Measurements from ENCODE around the gene STOML1.

DNA sequence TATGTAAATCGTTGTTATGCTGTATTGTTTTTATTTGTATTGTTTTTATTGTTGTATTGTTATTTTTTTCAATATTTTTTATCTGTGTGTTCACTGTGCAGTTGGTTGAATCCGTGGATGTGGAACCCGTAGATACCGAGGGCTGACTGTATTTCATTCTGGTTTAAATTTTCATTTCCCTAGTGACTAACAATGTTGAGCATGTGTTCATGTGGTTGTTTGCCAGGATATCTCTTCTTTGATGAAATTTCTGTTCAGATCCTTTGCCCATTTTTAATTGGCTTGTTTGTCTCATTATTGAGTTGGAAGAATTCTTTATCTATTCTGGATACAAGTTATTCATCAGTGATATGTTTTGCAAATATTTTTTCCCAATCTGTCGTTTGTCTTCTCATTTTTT, 29.7 kb downstream of the STOML1 start:
- TF ChIP-seq, protein P1, sequence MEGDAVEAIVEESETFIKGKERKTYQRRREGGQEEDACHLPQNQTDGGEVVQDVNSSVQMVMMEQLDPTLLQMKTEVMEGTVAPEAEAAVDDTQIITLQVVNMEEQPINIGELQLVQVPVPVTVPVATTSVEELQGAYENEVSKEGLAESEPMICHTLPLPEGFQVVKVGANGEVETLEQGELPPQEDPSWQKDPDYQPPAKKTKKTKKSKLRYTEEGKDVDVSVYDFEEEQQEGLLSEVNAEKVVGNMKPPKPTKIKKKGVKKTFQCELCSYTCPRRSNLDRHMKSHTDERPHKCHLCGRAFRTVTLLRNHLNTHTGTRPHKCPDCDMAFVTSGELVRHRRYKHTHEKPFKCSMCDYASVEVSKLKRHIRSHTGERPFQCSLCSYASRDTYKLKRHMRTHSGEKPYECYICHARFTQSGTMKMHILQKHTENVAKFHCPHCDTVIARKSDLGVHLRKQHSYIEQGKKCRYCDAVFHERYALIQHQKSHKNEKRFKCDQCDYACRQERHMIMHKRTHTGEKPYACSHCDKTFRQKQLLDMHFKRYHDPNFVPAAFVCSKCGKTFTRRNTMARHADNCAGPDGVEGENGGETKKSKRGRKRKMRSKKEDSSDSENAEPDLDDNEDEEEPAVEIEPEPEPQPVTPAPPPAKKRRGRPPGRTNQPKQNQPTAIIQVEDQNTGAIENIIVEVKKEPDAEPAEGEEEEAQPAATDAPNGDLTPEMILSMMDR (IDR thresholded peaks at IDR 0.05 in 2 of 3, conservative IDR thresholded peaks at IDR 0.05 in 1 of 3; ENCODE audit: insufficient read depth in 2 of 3, low read depth in 1 of 3, low read length in 3 of 3): no peak
- TF ChIP-seq ARNT (IDR thresholded peaks at IDR 0.05): no peak
- no peak for TF ChIP-seq PHB (CRISPR knock-in tag; IDR thresholded peaks at IDR 0.05)
- TF ChIP-seq POLR2A (conservative IDR thresholded peaks at IDR 0.05): no peak
- TF ChIP-seq SIN3B (IDR thresholded peaks at IDR 0.05; ENCODE audit: low read depth): no peak
- TF ChIP-seq EP300 (IDR thresholded peaks at IDR 0.05; ENCODE audit: low read length): no peak
- TF ChIP-seq NFYB (IDR thresholded peaks at IDR 0.05; ENCODE audit: extremely low read depth, insufficient read length): no peak
- no peak for TF ChIP-seq ZNF121 (CRISPR knock-in tag; conservative IDR thresholded peaks at IDR 0.05)
- TF ChIP-seq, protein P2, sequence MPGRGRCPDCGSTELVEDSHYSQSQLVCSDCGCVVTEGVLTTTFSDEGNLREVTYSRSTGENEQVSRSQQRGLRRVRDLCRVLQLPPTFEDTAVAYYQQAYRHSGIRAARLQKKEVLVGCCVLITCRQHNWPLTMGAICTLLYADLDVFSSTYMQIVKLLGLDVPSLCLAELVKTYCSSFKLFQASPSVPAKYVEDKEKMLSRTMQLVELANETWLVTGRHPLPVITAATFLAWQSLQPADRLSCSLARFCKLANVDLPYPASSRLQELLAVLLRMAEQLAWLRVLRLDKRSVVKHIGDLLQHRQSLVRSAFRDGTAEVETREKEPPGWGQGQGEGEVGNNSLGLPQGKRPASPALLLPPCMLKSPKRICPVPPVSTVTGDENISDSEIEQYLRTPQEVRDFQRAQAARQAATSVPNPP (IDR thresholded peaks at IDR 0.05; ENCODE audit: borderline replicate concordance, insufficient read depth, insufficient read length): no peak
- no peak for TF ChIP-seq GTF2A2 (tag; IDR thresholded peaks at IDR 0.05)
